H1 (cell line): ENCODE measurements around the gene CORO1C. TPM values are rescaled to one million over a fixed set of nuclear protein-coding genes. Genes with fewer than 3 reads are reported as not detected.

ENCODE experiments used
- KDM5A ChIP-seq: fragments of 200-600 bp; IDR thresholded peaks from 2 replicates; pipeline ENCODE4 v1.7.1; 2012; ENCODE audit warnings: mild to moderate bottlenecking, low read length, inconsistent platforms, mixed read lengths
- polyA plus RNA-seq, 7 experiments: library from polyadenylated mRNA; depleted of rRNA in 3 of 7; stranded (reverse) in 5 of 7; unstranded in 2 of 7; fragments of >200 nt in 5 of 7; fragments of 200-250 nt in 2 of 7; gene quantifications; 1 replicate in 5 of 7; 2 replicates in 1 of 7; 4 replicates in 1 of 7; pipeline versions ENCODE4 v1.2.1 to v1.2.3, GENCODE V29; 2011 to 2013; ENCODE audit warnings: missing spikeins in 2 of 7, mixed read lengths in 2 of 7
- total RNA-seq: library from RNA; stranded (reverse); fragmentation: NEBNext Ultra II Directional; extraction: Animal tissue kit (Norgen Biotek cat#: 25700); gene quantifications from 2 replicates; pipeline ENCODE4 v1.2.1, GENCODE V29; 2021
- TF ChIP-seq, protein P1 (sequence below): IDR thresholded peaks from 2 replicates; pipeline ENCODE4 v1.6.1; 2012; ENCODE audit warnings: inconsistent platforms

The CORO1C gene
- total and polyA plus RNA-seq, 2 of the 8 experiments (the other 6 are each of a cell fraction or from before 2014, with no cell fraction given): 72.7 to 120 TPM

DNA sequence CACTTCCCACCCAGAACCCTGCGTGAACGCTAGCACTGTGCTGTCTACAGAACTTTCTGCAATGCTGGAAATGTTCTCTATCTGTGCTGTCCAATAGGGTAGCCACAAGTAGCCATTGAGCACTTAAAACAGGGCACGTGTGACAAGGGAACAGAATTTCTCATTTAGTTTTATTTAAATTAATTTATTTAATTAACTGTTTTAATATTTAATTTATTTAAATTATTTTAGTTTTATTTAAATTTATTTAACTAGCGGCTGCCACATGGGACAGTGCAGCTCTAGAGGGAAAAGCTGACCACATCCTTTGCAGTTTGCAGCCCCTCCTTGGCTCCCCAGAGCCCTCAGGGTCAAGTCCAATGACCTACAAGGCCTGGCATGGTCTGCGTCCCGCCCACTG is 35.0 kb upstream of the CORO1C start (continued):
- TF ChIP-seq KDM5A: no peak
- TF ChIP-seq, protein P1, sequence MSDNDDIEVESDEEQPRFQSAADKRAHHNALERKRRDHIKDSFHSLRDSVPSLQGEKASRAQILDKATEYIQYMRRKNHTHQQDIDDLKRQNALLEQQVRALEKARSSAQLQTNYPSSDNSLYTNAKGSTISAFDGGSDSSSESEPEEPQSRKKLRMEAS: no peak
